ENCODE data around the gene DVL1. TPM values are rescaled to one million over a fixed set of nuclear protein-coding genes. Genes with fewer than 3 reads are reported as not detected.
A peak's percentile ranks its signal among the peaks of the same experiment; 100 is the strongest.

The DVL1 gene
- total and polyA plus RNA-seq, 5 donors = 64.4 to 87.4 (median 66.4) TPM

DNA sequence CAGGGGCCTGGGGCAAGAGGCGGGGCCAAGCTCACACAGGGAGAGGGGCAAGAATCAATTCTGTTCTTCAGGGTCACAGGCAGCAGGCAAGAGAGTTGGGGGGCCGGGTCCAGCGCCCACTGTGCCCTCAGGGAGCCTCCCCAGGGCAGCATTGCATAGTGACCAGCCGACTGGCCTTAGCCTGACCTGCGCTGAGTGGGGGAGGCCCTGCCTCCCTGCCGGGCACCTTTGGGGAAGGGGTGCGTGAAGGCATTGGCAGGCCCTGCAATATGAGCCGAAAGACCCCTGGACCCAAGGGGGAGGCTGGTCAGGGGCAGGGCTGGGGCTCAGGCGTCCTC is 56.8 kb downstream of the DVL1 start:
- no peak overlapping the region for H3K4me3 ChIP-seq (ENCODE audit: low read length)
- H3K27ac ChIP-seq (ENCODE audit: low read length) = no peak overlapping the region
- H3K9me3 ChIP-seq (ENCODE audit: control insufficient read depth, low read length) = no peaks in the 10 kb centered on the region
- intact Hi-C loops (cut with DNase I) = loop anchor here in 3 of 4 donors (5.0 to 10.0 kb wide), 2 partner anchors 168 to 170 kb away; no protein-coding TSS in a partner anchor
- no peaks in the 10 kb centered on the region for H3K4me1 ChIP-seq (ENCODE audit: control insufficient read depth, insufficient read depth, low read length)
- DNase-seq = peak in 2 of 3 donors; percentile 38 to 54
- 91% methylated on average over 9 of the region's 9 CpGs for WGBS
- no peaks in the 10 kb centered on the region for H3K27me3 ChIP-seq (ENCODE audit: control insufficient read depth, insufficient read depth)
- ATAC-seq = peak in 1 of 2 donors; percentile 3

DNA sequence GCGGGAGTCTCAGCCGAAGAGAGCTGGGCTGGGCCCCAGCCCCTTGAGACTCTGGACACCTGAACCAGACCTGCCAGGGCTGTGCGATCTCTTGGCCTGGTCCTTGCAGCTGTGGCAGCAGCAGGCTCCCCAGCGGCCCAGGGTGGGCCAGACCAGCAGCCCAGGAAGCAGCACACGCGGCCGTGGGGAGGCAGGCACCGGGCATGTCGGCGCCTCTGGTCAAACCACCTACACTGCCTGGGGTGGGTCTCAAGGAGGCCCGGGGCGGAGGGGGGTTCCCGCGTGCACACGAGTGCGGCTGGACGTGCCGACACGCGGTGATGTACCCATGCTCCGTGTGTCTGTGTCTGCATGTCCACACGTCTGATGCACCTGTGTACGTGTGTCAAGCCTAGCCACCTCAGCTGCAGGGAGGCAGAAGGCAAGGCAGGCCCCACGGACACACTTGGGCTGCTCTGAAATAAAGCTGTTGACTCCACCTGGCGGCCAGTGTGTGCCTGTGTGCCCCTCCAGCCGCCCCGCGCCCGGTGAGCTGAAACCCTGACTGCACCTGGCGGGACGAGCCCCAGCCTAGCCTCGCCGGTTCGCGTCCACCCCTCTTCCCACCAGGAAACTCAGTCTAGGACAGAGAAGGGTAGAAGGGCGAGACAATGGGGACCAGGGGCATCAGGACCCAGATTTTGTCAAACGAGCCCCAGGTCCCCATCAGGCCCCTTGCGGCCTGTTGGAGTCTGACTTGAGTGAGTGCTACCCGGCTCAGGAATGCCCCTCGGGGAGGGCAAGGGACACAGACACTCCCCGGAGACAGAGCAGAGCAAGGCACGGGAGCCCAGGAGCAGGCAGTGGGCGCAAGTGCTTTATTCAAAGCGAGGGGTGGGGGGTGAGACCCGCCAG is 57.4 kb downstream of the DVL1 start:
- WGBS = 39% methylated on average over 45 of the region's 45 CpGs
- intact Hi-C loops (cut with DNase I) = loop anchor here in 3 of 4 donors (5.0 to 10.0 kb wide), 2 partner anchors 167 to 169 kb away; no protein-coding TSS in a partner anchor
- ATAC-seq (peak; percentile 55 to 64), DNase-seq (peak; percentile 65 to 89 (median 83))
- H3K4me3 ChIP-seq (ENCODE audit: low read length) = no peak overlapping the region
- no peak overlapping the region for H3K27ac ChIP-seq (ENCODE audit: low read length)
- H3K4me1 ChIP-seq (ENCODE audit: control insufficient read depth, insufficient read depth, low read length) = no peaks in the 10 kb centered on the region
- no peaks in the 10 kb centered on the region for H3K9me3 ChIP-seq (ENCODE audit: control insufficient read depth, low read length)
- no peaks in the 10 kb centered on the region for H3K27me3 ChIP-seq (ENCODE audit: control insufficient read depth, insufficient read depth)

DNA sequence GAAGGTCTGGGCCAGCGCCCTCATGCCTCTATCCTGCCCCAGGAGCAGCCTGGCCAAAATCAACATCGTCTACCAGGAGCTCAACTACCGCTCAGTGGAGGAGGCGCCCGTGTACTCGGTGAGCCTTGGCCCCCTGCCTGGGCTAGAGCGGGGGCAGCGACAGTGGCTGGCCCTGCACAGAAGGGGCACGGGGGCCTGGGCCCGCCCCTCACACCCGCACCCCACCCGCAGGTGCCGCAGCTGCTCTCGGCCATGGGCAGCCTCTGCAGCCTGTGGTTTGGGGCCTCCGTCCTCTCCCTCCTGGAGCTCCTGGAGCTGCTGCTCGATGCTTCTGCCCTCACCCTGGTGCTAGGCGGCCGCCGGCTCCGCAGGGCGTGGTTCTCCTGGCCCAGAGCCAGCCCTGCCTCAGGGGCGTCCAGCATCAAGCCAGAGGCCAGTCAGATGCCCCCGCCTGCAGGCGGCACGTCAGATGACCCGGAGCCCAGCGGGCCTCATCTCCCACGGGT is 58.1 kb downstream of the DVL1 start:
- DNase-seq = peak; percentile 55 to 76 (median 71)
- intact Hi-C loops (cut with DNase I) = loop anchor here in 3 of 4 donors (5.0 to 10.0 kb wide), 2 partner anchors 166 to 169 kb away; no protein-coding TSS in a partner anchor
- Histone ChIP-seq H3K4me3 (ENCODE audit: low read length) (no peak overlapping the region), H3K27me3 (ENCODE audit: control insufficient read depth, insufficient read depth) (no peaks in the 10 kb centered on the region), H3K4me1 (ENCODE audit: control insufficient read depth, insufficient read depth, low read length) (no peaks in the 10 kb centered on the region), H3K27ac (ENCODE audit: low read length) (no peak overlapping the region), H3K9me3 (ENCODE audit: control insufficient read depth, low read length) (no peaks in the 10 kb centered on the region)
- 32% methylated on average over 28 of the region's 28 CpGs for WGBS
- ATAC-seq = peak; percentile 1 to 15

DNA sequence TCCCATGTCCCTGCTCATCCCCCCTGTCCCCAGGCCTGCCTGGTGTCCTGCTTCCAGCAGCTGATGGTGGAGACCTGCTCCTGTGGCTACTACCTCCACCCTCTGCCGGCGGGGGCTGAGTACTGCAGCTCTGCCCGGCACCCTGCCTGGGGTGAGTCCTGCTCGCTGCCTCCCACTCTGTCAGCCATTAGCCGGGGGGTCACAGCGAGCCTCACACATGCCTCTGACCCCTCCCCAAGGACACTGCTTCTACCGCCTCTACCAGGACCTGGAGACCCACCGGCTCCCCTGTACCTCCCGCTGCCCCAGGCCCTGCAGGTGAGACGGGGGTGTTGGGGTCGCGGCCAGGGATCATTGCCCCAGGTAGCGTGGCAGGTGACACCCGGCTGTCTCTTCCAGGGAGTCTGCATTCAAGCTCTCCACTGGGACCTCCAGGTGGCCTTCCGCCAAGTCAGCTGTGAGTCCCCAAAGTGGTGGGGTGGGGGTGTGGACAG is 58.9 kb downstream of the DVL1 start:
- intact Hi-C loops (cut with DNase I) = loop anchor here (1.0 to 10.0 kb wide), 3 partner anchors 165 to 168 kb away; no protein-coding TSS in a partner anchor
- no peaks in the 10 kb centered on the region for H3K9me3 ChIP-seq (ENCODE audit: control insufficient read depth, low read length)
- H3K4me1 ChIP-seq (ENCODE audit: control insufficient read depth, insufficient read depth, low read length) = no peaks in the 10 kb centered on the region
- no peak overlapping the region for H3K4me3 ChIP-seq (ENCODE audit: low read length)
- ATAC-seq = peak in 1 of 2 donors; percentile 26
- H3K27ac ChIP-seq (ENCODE audit: low read length) = no peak overlapping the region
- no peaks in the 10 kb centered on the region for H3K27me3 ChIP-seq (ENCODE audit: control insufficient read depth, insufficient read depth)
- WGBS = 61% methylated on average over 15 of the region's 15 CpGs
- DNase-seq = peak; percentile 60 to 84 (median 79)

DNA sequence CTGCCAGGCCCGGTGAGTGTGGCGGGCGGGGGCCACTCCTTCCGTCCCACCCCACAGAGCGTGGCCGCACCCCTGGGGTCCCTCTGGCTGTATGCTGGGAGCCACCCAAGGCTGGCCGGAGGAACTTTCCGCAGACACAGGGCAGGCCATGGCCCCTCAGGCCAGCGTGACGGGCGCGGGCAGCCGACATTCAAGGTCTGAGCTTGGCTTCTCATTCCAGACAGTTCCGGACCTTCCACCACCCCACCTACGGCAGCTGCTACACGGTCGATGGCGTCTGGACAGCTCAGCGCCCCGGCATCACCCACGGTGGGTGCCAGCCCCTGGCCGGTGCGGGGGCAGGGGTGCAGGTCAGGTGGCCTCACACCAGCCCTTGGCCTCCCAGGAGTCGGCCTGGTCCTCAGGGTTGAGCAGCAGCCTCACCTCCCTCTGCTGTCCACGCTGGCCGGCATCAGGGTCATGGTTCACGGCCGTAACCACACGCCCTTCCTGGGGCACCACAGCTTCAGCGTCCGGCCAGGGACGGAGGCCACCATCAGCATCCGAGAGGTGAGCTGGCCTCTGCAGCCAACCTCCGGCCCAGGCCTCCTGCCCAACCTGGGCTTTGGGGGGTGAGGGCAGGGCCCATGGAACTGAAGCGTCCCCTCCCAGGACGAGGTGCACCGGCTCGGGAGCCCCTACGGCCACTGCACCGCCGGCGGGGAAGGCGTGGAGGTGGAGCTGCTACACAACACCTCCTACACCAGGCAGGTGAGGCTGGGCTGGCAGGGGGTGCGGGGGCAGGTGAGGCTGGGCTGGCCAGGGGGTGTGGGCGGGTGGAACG is 61.7 kb downstream of the DVL1 start:
- ATAC-seq = no peak
- Histone ChIP-seq H3K4me3 (ENCODE audit: low read length) (no peak overlapping the region), H3K27ac (ENCODE audit: low read length) (no peak overlapping the region), H3K9me3 (ENCODE audit: control insufficient read depth, low read length) (no peaks in the 10 kb centered on the region), H3K4me1 (ENCODE audit: control insufficient read depth, insufficient read depth, low read length) (no peaks in the 10 kb centered on the region), H3K27me3 (ENCODE audit: control insufficient read depth, insufficient read depth) (no peaks in the 10 kb centered on the region)
- intact Hi-C loops (cut with DNase I) = no loop called here
- peak in 2 of 3 donors; percentile 55 to 57 for DNase-seq
- WGBS = 82% methylated on average over 46 of the region's 46 CpGs

DNA sequence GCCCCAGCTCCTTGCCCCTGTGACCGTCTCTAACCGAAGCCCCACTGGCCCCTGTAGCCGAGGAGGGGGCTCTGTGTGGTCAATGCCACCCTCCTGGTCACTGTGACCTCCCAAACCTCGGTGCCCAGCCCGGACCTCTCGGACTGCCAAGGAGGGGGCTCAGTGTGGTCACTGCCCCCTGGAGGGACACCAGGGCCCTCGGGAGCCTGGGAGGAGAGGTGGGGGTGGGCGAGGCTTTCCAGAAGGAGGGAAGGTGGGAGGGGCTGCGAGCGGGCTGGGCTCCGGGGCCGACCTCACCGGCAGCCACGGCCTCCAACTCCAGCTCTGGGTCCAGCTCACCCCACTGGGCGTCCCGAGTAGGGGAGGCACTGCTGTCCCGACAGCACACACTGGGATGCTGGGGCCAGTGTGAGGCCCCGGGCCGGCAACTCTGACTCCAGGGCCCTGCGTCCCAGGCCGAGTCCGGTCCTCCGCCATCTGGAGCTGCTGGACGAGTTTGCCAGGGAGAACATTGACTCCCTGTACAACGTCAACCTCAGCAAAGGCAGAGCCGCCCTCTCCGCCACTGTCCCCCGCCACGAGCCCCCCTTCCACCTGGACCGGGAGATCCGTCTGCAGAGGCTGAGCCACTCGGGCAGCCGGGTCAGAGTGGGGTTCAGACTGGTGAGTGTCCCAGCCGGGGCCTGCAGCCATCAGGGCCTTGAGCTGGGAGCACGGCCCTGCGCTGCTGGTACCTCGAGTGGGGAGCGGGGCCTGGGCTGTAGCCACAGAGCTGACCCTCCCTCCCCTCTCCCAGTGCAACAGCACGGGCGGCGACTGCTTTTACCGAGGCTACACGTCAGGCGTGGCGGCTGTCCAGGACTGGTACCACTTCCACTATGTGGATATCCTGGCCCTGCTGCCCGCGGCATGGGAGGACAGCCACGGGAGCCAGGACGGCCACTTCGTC is 62.6 kb downstream of the DVL1 start:
- WGBS = 62% methylated on average over 50 of the region's 50 CpGs
- ATAC-seq (no peak), DNase-seq (peak in 1 of 3 donors; percentile 63)
- Histone ChIP-seq H3K4me3 (ENCODE audit: low read length) (no peak overlapping the region), H3K27ac (ENCODE audit: low read length) (no peak overlapping the region), H3K27me3 (ENCODE audit: control insufficient read depth, insufficient read depth) (no peaks in the 10 kb centered on the region), H3K9me3 (ENCODE audit: control insufficient read depth, low read length) (no peaks in the 10 kb centered on the region), H3K4me1 (ENCODE audit: control insufficient read depth, insufficient read depth, low read length) (no peaks in the 10 kb centered on the region)
- intact Hi-C loops (cut with DNase I) = no loop called here

DNA sequence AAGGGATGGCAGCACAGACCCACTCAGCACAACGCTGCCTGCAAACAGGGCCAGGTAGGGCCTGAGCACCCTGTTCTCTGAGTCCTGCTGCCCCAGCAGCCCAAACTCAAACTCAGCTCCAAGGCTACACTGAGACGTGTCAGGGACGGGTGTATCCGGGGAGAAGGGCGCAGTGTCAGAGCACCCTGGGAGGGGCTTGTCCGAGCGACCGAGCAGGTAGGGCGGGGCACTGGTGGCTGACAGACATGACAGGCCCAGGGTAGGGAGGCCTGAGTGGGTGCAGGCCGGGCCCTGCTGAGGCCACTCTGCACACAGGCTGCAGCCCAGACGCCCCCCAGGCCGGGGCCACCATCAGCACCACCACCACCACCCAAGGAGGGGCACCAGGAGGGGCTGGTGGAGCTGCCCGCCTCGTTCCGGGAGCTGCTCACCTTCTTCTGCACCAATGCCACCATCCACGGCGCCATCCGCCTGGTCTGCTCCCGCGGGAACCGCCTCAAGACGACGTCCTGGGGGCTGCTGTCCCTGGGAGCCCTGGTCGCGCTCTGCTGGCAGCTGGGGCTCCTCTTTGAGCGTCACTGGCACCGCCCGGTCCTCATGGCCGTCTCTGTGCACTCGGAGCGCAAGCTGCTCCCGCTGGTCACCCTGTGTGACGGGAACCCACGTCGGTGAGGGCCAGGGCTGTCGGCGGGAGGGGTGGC is 63.5 kb downstream of the DVL1 start:
- H3K4me3 ChIP-seq (ENCODE audit: low read length) = no peak overlapping the region
- no peaks in the 10 kb centered on the region for H3K4me1 ChIP-seq (ENCODE audit: control insufficient read depth, insufficient read depth, low read length)
- ATAC-seq (peak in 1 of 2 donors; percentile 4), DNase-seq (peak in 1 of 3 donors; percentile 44)
- 68% methylated on average over 37 of the region's 37 CpGs for WGBS
- no peak overlapping the region for H3K27ac ChIP-seq (ENCODE audit: low read length)
- intact Hi-C loops (cut with DNase I) = no loop called here
- no peaks in the 10 kb centered on the region for H3K27me3 ChIP-seq (ENCODE audit: control insufficient read depth, insufficient read depth)
- no peaks in the 10 kb centered on the region for H3K9me3 ChIP-seq (ENCODE audit: control insufficient read depth, low read length)
